K562 (cell line): ENCODE measurements around the gene ASB15. TPM values are rescaled to one million over a fixed set of nuclear protein-coding genes. Genes with fewer than 3 reads are reported as not detected.

ENCODE experiments used
- DDX20 ChIP-seq: fragments of 450-650 bp; IDR thresholded peaks from 2 replicates; pipeline ENCODE4 v1.6.1; 2016; ENCODE audit warnings: missing genetic modification characterization, low read depth, mild to moderate bottlenecking, missing compliant biosample characterization, moderate library complexity
- ETS2 ChIP-seq: IDR thresholded peaks from 2 replicates; pipeline ENCODE4 v1.6.1; 2016; ENCODE audit warnings: borderline replicate concordance, missing genetic modification characterization, mild to moderate bottlenecking, moderate library complexity, missing compliant biosample characterization; ENCODE audit not compliant: poor library complexity, severe bottlenecking
- GABPB1 ChIP-seq: sonication (generic); formaldehyde crosslinking; IDR thresholded peaks from 2 replicates; pipeline ENCODE4 v1.8.0; 2022; ENCODE audit warnings: mild to moderate bottlenecking, missing genetic modification reagents
- KLF1 ChIP-seq: fragments of 450-650 bp; IDR thresholded peaks from 2 replicates; pipeline ENCODE4 v1.6.1; 2016; ENCODE audit warnings: missing genetic modification characterization, missing compliant biosample characterization
- MCM5 ChIP-seq: fragments of 450-650 bp; IDR thresholded peaks from 2 replicates; pipeline ENCODE4 v1.6.1; 2016; ENCODE audit warnings: low read depth
- NFE2 ChIP-seq: IDR thresholded peaks from 2 replicates; pipeline ENCODE4 v1.6.1; 2014; ENCODE audit warnings: antibody characterized with exemption, low read depth
- POLR3A ChIP-seq: IDR thresholded peaks from 2 replicates; pipeline ENCODE4 v1.6.1; 2011; ENCODE audit warnings: borderline replicate concordance, mild to moderate bottlenecking, moderate library complexity; ENCODE audit not compliant: insufficient read length, insufficient read depth; ENCODE audit errors: extremely low read depth
- SIN3A ChIP-seq, 2 experiments: fragments of 150-350 bp in 1 of 2; IDR thresholded peaks; 2 replicates each; pipeline ENCODE4 v1.6.1; 2011 to 2016; ENCODE audit warnings: borderline replicate concordance in 2 of 2, low read depth in 2 of 2, low read length in 2 of 2, mild to moderate bottlenecking in 2 of 2, moderate library complexity in 2 of 2; ENCODE audit not compliant: control insufficient read depth in 1 of 2
- ZNF143 ChIP-seq: sonication (generic); formaldehyde crosslinking; IDR thresholded peaks from 2 replicates; pipeline ENCODE4 v1.9.0; 2022; ENCODE audit warnings: mild to moderate bottlenecking, missing genetic modification reagents
- ZNF3 ChIP-seq: fragments of 250-450 bp; sonication (Bioruptor Pico); IDR thresholded peaks from 2 replicates; pipeline ENCODE4 v1.5.0; 2021; ENCODE audit warnings: mild to moderate bottlenecking, moderate library complexity
- polyA plus RNA-seq, 8 experiments: library from polyadenylated mRNA; depleted of rRNA in 4 of 8; stranded (reverse) in 5 of 8; unstranded in 3 of 8; fragments of >200 nt; fragmentation: Nextera tagmentation in 2 of 8; fragmentation: Illumina TruSeq in 1 of 8; extraction: Ambion mirVana in 2 of 8; extraction: Trizol in 1 of 8; gene quantifications; 2 replicates each; pipeline versions ENCODE4 v1.2.1 to v1.2.3, GENCODE V29; 2011 to 2014; ENCODE audit warnings: inconsistent platforms in 1 of 8, missing spikeins in 1 of 8
- total RNA-seq, 7 experiments: library from RNA; depleted of rRNA in 6 of 7; stranded (reverse); fragments of >200 nt in 6 of 7; fragmentation: Illumina TruSeq in 2 of 7; extraction: Trizol in 2 of 7; gene quantifications; 2 replicates each; pipeline versions ENCODE4 v1.2.1 to v1.2.3, GENCODE V29; 2011 to 2021; ENCODE audit warnings: low replicate concordance in 1 of 7
- TF ChIP-seq, protein P1 (sequence below), 2 experiments: fragments of 200-800 bp in 1 of 2; sonication (Bioruptor generic) in 1 of 2; sonication (generic) in 1 of 2; formaldehyde crosslinking in 1 of 2; IDR thresholded peaks in 1 of 2; conservative IDR thresholded peaks in 1 of 2; 2 replicates each; pipeline versions ENCODE4 v1.5.0 to v1.6.1; 2016 to 2020; ENCODE audit warnings: missing compliant biosample characterization in 1 of 2, missing genetic modification characterization in 1 of 2, missing genetic modification reagents in 1 of 2
- TF ChIP-seq, protein P2 (sequence below), 2 experiments: fragments of 450-650 bp in 1 of 2; IDR thresholded peaks; 2 replicates each; pipeline ENCODE4 v1.6.1; 2011 to 2017; ENCODE audit warnings: low read depth in 2 of 2, antibody characterized with exemption in 1 of 2, borderline replicate concordance in 1 of 2, low read length in 1 of 2, mild to moderate bottlenecking in 1 of 2, mixed read lengths in 1 of 2; ENCODE audit not compliant: control insufficient read depth in 1 of 2
- TF ChIP-seq, protein P3 (sequence below), 2 experiments: fragments of 250-450 bp in 1 of 2; fragments of 450-650 bp in 1 of 2; sonication (Bioruptor Pico) in 1 of 2; IDR thresholded peaks; 2 replicates each; pipeline versions ENCODE4 v1.6.1 to v1.8.0; 2016 to 2021; ENCODE audit warnings: mild to moderate bottlenecking in 2 of 2, moderate library complexity in 2 of 2, missing compliant biosample characterization in 1 of 2, missing genetic modification characterization in 1 of 2
- TF ChIP-seq, protein P4 (sequence below), 2 experiments: IDR thresholded peaks; 2 replicates each; pipeline ENCODE4 v1.6.1; 2012; ENCODE audit warnings: improper control_type of control experiment in 2 of 2, low read depth in 2 of 2, low read length in 2 of 2, borderline replicate concordance in 1 of 2
- TF ChIP-seq, protein P5 (sequence below): fragments of 450-650 bp; IDR thresholded peaks from 2 replicates; pipeline ENCODE4 v1.6.1; 2017; ENCODE audit warnings: mild to moderate bottlenecking, moderate library complexity

ASB15 gene
- total and polyA plus RNA-seq, 9 of the 15 experiments (the other 6 are each of a cell fraction or from before 2014, with no cell fraction given): 0.03 to 0.14 (median 0.04) TPM; not detected in 3

DNA sequence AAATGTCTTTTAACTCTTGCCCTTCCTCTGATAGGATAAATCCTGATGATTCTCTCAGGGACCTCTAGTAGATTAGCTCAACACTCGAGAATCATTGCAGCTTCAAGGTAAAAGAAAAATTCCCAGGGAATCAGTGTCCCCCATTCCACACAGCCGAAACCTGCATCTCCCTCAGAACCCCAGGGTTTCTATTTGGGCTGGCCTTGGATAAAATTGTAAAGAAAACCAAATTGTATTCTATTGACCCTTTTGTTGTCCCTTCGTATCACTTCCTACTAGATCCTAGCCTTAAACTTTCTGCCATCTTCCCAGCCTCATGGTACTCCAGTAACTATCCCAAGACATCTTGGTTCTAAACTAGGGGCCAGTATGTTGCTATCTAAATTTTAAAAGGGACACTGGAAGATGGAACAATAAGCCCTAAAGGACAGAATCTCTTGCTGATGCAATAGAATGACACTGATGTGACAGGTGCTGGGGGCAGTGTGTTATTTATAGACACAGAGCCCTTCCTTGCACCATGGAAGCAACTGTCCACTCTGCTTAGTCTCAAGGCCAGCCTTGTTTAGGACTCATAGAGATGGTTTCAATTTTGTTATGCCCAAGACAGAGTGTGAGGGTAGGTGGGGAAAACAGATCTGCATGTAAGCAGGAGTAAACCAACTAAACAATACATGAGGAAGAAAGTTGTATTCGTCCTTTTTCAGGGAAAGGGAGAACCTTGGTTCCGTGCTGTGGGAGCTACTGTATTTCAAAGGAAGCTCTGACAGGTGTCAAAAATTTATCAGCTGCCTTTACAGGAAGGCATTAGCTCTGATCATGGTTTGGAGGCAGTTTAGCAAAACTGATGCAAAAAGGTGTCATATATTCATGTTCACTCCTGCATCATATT is 7.6 kb downstream of the ASB15 start (continued):
- TF ChIP-seq, protein P1, sequence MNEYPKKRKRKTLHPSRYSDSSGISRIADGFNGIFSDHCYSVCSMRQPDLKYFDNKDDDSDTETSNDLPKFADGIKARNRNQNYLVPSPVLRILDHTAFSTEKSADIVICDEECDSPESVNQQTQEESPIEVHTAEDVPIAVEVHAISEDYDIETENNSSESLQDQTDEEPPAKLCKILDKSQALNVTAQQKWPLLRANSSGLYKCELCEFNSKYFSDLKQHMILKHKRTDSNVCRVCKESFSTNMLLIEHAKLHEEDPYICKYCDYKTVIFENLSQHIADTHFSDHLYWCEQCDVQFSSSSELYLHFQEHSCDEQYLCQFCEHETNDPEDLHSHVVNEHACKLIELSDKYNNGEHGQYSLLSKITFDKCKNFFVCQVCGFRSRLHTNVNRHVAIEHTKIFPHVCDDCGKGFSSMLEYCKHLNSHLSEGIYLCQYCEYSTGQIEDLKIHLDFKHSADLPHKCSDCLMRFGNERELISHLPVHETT (CRISPR knock-in tag; conservative IDR thresholded peaks at IDR 0.05 in 1 of 2, IDR thresholded peaks at IDR 0.05 in 1 of 2): no peak
- no peak for TF ChIP-seq ETS2 (tag)
- TF ChIP-seq SIN3A (IDR thresholded peaks at IDR 0.05; ENCODE audit: borderline replicate concordance in 2 of 2, control insufficient read depth in 1 of 2, low read depth in 2 of 2, low read length in 2 of 2): no peak
- TF ChIP-seq ZNF3 (CRISPR knock-in tag): no peak
- TF ChIP-seq ZNF143: no peak
- TF ChIP-seq POLR3A: no peak
- TF ChIP-seq MCM5: no peak
- TF ChIP-seq, protein P2, sequence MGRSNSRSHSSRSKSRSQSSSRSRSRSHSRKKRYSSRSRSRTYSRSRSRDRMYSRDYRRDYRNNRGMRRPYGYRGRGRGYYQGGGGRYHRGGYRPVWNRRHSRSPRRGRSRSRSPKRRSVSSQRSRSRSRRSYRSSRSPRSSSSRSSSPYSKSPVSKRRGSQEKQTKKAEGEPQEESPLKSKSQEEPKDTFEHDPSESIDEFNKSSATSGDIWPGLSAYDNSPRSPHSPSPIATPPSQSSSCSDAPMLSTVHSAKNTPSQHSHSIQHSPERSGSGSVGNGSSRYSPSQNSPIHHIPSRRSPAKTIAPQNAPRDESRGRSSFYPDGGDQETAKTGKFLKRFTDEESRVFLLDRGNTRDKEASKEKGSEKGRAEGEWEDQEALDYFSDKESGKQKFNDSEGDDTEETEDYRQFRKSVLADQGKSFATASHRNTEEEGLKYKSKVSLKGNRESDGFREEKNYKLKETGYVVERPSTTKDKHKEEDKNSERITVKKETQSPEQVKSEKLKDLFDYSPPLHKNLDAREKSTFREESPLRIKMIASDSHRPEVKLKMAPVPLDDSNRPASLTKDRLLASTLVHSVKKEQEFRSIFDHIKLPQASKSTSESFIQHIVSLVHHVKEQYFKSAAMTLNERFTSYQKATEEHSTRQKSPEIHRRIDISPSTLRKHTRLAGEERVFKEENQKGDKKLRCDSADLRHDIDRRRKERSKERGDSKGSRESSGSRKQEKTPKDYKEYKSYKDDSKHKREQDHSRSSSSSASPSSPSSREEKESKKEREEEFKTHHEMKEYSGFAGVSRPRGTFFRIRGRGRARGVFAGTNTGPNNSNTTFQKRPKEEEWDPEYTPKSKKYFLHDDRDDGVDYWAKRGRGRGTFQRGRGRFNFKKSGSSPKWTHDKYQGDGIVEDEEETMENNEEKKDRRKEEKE (IDR thresholded peaks at IDR 0.05; ENCODE audit: borderline replicate concordance in 1 of 2, control insufficient read depth in 1 of 2, low read depth in 2 of 2, low read length in 1 of 2): no peak
- TF ChIP-seq DDX20 (tag): peak; percentile 17; the same call in 1 of the 2 replicates
- TF ChIP-seq, protein P3, sequence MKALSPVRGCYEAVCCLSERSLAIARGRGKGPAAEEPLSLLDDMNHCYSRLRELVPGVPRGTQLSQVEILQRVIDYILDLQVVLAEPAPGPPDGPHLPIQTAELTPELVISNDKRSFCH (CRISPR knock-in tag; IDR thresholded peaks at IDR 0.05): no peak
- TF ChIP-seq, protein P3 (tag; IDR thresholded peaks at IDR 0.05): no peak
- no peak for TF ChIP-seq GABPB1
- TF ChIP-seq, protein P4, sequence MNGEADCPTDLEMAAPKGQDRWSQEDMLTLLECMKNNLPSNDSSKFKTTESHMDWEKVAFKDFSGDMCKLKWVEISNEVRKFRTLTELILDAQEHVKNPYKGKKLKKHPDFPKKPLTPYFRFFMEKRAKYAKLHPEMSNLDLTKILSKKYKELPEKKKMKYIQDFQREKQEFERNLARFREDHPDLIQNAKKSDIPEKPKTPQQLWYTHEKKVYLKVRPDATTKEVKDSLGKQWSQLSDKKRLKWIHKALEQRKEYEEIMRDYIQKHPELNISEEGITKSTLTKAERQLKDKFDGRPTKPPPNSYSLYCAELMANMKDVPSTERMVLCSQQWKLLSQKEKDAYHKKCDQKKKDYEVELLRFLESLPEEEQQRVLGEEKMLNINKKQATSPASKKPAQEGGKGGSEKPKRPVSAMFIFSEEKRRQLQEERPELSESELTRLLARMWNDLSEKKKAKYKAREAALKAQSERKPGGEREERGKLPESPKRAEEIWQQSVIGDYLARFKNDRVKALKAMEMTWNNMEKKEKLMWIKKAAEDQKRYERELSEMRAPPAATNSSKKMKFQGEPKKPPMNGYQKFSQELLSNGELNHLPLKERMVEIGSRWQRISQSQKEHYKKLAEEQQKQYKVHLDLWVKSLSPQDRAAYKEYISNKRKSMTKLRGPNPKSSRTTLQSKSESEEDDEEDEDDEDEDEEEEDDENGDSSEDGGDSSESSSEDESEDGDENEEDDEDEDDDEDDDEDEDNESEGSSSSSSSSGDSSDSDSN (IDR thresholded peaks at IDR 0.05; ENCODE audit: borderline replicate concordance in 1 of 2, low read depth in 2 of 2, low read length in 2 of 2): no peak
- TF ChIP-seq, protein P5, sequence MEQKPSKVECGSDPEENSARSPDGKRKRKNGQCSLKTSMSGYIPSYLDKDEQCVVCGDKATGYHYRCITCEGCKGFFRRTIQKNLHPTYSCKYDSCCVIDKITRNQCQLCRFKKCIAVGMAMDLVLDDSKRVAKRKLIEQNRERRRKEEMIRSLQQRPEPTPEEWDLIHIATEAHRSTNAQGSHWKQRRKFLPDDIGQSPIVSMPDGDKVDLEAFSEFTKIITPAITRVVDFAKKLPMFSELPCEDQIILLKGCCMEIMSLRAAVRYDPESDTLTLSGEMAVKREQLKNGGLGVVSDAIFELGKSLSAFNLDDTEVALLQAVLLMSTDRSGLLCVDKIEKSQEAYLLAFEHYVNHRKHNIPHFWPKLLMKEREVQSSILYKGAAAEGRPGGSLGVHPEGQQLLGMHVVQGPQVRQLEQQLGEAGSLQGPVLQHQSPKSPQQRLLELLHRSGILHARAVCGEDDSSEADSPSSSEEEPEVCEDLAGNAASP: no peak
- TF ChIP-seq NFE2: no peak
- no peak for TF ChIP-seq KLF1 (tag)
